Smooth muscle cell (in vitro differentiated cells): ENCODE results near the gene SLC30A9. TPM values are rescaled to one million over a fixed set of nuclear protein-coding genes. Genes with fewer than 3 reads are reported as not detected.

Source experiments
- DNase-seq: peaks from one replicate; lab custom pipeline; 2025; ENCODE audit not compliant: unreplicated experiment; lab: John Stamatoyannopoulos, UW
- H2AFZ ChIP-seq: fragments of 200-600 bp; sonication (generic); 2 replicates; pipeline ENCODE4 v1.6.0; 2016; ENCODE audit warnings: antibody characterized with exemption, low read depth, mild to moderate bottlenecking
- H3F3A ChIP-seq: fragments of 200-600 bp; sonication (generic); 2 replicates; pipeline ENCODE4 v1.6.0; 2017; ENCODE audit warnings: antibody characterized with exemption, low read depth
- H3K27ac ChIP-seq: fragments of 200-600 bp; sonication (generic); 2 replicates; pipeline ENCODE4 v1.5.1; 2016; ENCODE audit warnings: low read depth, mild to moderate bottlenecking
- H3K27me3 ChIP-seq: fragments of 200-600 bp; sonication (generic); 2 replicates; pipeline ENCODE4 v1.6.1; 2016; ENCODE audit warnings: low read depth, mild to moderate bottlenecking
- H3K36me3 ChIP-seq: fragments of 200-600 bp; sonication (generic); 2 replicates; pipeline ENCODE4 v1.5.1; 2016; ENCODE audit warnings: low read depth
- H3K4me1 ChIP-seq: fragments of 200-600 bp; sonication (generic); 2 replicates; pipeline ENCODE4 v1.5.1; 2016; ENCODE audit warnings: low read depth
- H3K4me2 ChIP-seq: fragments of 200-600 bp; sonication (generic); 2 replicates; pipeline ENCODE4 v1.6.0; 2016; ENCODE audit warnings: mild to moderate bottlenecking
- H3K4me3 ChIP-seq: fragments of 200-600 bp; sonication (generic); 2 replicates; pipeline ENCODE4 v1.5.1; 2016; ENCODE audit warnings: mild to moderate bottlenecking
- H3K79me2 ChIP-seq: fragments of 200-600 bp; sonication (generic); 2 replicates; pipeline ENCODE4 v1.6.0; 2016; ENCODE audit warnings: low read depth, mild to moderate bottlenecking
- H3K9ac ChIP-seq: fragments of 200-600 bp; sonication (generic); 2 replicates; pipeline ENCODE4 v1.6.0; 2016; ENCODE audit warnings: low read depth
- H3K9me3 ChIP-seq: fragments of 200-600 bp; sonication (generic); replicated peaks from 2 replicates; pipeline ENCODE4 v1.5.1; 2016; ENCODE audit warnings: low read depth
- H4K20me1 ChIP-seq: fragments of 200-600 bp; sonication (generic); 2 replicates; pipeline ENCODE4 v1.6.0; 2016; ENCODE audit warnings: low read depth
- WGBS: methylation state at CpG from one replicate; pipeline ENCODE4 v1.1.7; 2016; ENCODE audit warnings: low lambda C conversion rate; 5-methylcytosine and 5-hydroxymethylcytosine counted together
- polyA plus RNA-seq: library from polyadenylated mRNA; unstranded; fragments of >200 nt; fragmentation: Nextera tagmentation; extraction: Ambion mirVana; gene quantifications from 2 replicates; pipeline ENCODE4 v1.2.1, GENCODE V29; 2016
- total RNA-seq: library from RNA; depleted of rRNA; stranded (reverse); fragments of >200 nt; gene quantifications from 2 replicates; pipeline ENCODE4 v1.2.3, GENCODE V29; 2014
- TF ChIP-seq, protein P1 (sequence below): fragments of 200-600 bp; sonication (generic); IDR thresholded peaks from 2 replicates; pipeline ENCODE4 v1.5.1; 2017; ENCODE audit warnings: borderline replicate concordance, mild to moderate bottlenecking, antibody characterized with exemption; ENCODE audit not compliant: insufficient read depth, poor library complexity, severe bottlenecking

The SLC30A9 gene
- total and polyA plus RNA-seq, 2 experiments from 2014 or later: 41.3 to 73.1 TPM

DNA sequence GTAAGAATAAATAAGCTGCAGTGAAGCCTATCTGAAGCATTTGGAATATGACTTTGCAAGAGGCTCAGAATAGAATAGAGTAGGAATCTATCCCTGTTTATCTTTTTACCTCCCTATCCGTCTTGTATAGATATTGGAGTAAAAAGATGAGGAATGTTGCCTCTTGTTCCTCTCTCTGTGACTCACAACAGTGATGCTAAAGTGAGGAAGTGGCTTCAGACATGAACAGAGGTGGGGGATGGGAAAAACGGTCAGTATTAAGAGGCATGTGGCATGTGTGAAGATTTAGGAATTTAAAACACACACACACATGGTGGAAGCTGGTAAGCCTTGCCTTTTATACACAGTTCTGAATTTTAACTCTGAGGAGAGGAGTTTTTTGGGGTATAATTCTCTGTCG lies 12.6 kb upstream of the SLC30A9 start:
- no peaks in the 10 kb centered on the region for H3K36me3 ChIP-seq
- H3K4me3 ChIP-seq: no peak overlapping the region
- H4K20me1 ChIP-seq: no peaks in the 10 kb centered on the region
- H3K9me3 ChIP-seq: no peaks in the 10 kb centered on the region
- H3K9ac ChIP-seq: no peak overlapping the region
- TF ChIP-seq, protein P1, sequence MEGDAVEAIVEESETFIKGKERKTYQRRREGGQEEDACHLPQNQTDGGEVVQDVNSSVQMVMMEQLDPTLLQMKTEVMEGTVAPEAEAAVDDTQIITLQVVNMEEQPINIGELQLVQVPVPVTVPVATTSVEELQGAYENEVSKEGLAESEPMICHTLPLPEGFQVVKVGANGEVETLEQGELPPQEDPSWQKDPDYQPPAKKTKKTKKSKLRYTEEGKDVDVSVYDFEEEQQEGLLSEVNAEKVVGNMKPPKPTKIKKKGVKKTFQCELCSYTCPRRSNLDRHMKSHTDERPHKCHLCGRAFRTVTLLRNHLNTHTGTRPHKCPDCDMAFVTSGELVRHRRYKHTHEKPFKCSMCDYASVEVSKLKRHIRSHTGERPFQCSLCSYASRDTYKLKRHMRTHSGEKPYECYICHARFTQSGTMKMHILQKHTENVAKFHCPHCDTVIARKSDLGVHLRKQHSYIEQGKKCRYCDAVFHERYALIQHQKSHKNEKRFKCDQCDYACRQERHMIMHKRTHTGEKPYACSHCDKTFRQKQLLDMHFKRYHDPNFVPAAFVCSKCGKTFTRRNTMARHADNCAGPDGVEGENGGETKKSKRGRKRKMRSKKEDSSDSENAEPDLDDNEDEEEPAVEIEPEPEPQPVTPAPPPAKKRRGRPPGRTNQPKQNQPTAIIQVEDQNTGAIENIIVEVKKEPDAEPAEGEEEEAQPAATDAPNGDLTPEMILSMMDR: no peak
- no peaks in the 10 kb centered on the region for H3K4me1 ChIP-seq
- no peak for DNase-seq
- no peaks in the 10 kb centered on the region for H3K27me3 ChIP-seq
- H3K27ac ChIP-seq: no peak overlapping the region
- 61% methylated on average over 3 of the region's 3 CpGs for WGBS
- no peak overlapping the region for H3K4me2 ChIP-seq
- no peak overlapping the region for H2AFZ ChIP-seq
- H3F3A ChIP-seq: no peaks in the 10 kb centered on the region
- H3K79me2 ChIP-seq: no peaks in the 10 kb centered on the region

DNA sequence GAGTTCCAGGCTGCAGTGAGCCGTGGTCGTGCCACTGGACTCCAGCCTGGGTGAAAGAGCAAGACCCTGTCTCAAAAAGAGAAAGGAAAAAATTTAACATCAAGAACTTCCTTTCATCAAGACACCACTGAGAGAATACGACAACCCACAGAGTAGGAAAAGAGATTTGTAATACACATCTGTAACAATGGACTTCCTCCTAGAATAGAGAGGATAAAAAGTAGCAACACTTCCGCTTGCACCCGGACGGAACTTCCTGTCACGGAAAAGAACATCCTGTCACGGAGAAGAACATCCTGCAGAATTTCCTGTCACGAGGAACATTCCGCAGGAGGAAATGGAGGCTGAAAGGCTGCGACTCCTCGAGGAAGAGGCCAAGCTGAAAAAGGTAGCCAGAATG lies 8.9 kb upstream of the SLC30A9 start, which contains the start of gene DCAF4L1:
TSS of gene DCAF4L1 (plus strand) at position 301 of the 400 bp plus-strand sequence. CDS start at position 338, 37 bp downstream.
- H3K4me2 ChIP-seq: no peak within 1 kb of the TSS
- H3K79me2 ChIP-seq: no peaks in the 10 kb centered on the region
- H3K36me3 ChIP-seq: no peaks in the 10 kb centered on the region
- WGBS: 94% methylated on average over 12 of the region's 12 CpGs
- TF ChIP-seq, protein P1: no peak
- no peak for DNase-seq
- H3K27ac ChIP-seq: no peak within 1 kb of the TSS
- no peaks in the 10 kb centered on the region for H3F3A ChIP-seq
- no peak within 1 kb of the TSS for H2AFZ ChIP-seq
- no peak within 1 kb of the TSS for H3K9ac ChIP-seq
- H3K9me3 ChIP-seq: no peaks in the 10 kb centered on the region
- H3K27me3 ChIP-seq: no peaks in the 10 kb centered on the region
- H4K20me1 ChIP-seq: no peaks in the 10 kb centered on the region
- H3K4me1 ChIP-seq: no peaks in the 10 kb centered on the region
- no peak within 1 kb of the TSS for H3K4me3 ChIP-seq

DNA sequence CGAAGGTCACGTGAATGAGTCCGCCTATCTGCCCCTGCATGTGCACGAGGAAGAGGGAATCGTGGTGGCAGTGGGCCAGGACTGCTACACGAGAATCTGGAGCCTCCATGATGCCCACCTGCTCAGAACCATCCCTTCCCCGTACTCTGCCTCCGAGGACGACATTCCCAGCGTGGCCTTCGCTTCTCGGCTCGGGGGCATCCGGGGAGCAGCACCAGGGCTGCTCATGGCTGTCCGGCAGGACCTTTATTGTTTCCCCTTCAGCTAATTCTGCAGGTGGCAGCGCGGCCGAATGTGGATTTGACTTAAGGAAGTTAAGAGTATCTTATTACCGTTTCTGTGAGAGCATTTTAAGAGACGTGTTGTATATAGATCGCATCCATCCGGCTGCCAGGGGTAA lies 7.6 kb upstream of the SLC30A9 start:
- no peaks in the 10 kb centered on the region for H3K4me1 ChIP-seq
- H3K4me2 ChIP-seq: no peak overlapping the region
- H4K20me1 ChIP-seq: no peaks in the 10 kb centered on the region
- H3K79me2 ChIP-seq: no peaks in the 10 kb centered on the region
- H3K27ac ChIP-seq: no peak overlapping the region
- H3K27me3 ChIP-seq: no peaks in the 10 kb centered on the region
- H3K9ac ChIP-seq: no peak overlapping the region
- no peaks in the 10 kb centered on the region for H3K9me3 ChIP-seq
- H3F3A ChIP-seq: no peaks in the 10 kb centered on the region
- no peak overlapping the region for H3K4me3 ChIP-seq
- 96% methylated on average over 22 of the region's 22 CpGs for WGBS
- TF ChIP-seq, protein P1: no peak
- no peak overlapping the region for H2AFZ ChIP-seq
- DNase-seq: no peak
- no peaks in the 10 kb centered on the region for H3K36me3 ChIP-seq

DNA sequence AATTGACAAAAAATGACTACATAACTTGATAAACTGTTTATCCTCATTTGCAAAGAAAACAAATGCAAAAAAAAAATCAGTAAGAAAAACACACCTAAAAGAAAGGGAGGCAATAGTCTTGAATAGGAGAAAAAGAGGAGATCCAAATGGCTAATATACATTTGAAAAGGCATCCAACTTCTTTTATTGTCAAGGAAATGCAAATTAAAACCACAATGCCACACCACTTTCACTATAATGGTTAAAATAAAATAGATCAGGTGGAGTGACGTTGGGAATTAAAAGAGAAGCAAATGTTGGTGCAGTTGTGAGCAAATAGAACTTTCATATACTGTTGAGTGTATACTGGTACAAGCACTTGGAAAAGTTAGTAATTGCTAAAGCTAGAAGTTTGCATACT lies 5.2 kb upstream of the SLC30A9 start:
- H3K4me1 ChIP-seq: peaks cover 13% of the 10 kb centered on the region

More for the DNA sequence above, 5.2 kb upstream of the SLC30A9 start:
- Histone ChIP-seq H3K4me2 (no peak overlapping the region), H4K20me1 (no peaks in the 10 kb centered on the region), H3K9ac (no peak overlapping the region), H3F3A (no peaks in the 10 kb centered on the region), H3K36me3 (no peaks in the 10 kb centered on the region), H2AFZ (no peak overlapping the region), H3K4me3 (no peak overlapping the region), H3K27me3 (no peaks in the 10 kb centered on the region), H3K79me2 (peaks cover 5% of the 10 kb centered on the region), H3K9me3 (no peaks in the 10 kb centered on the region), H3K27ac (no peak overlapping the region)
- TF ChIP-seq, protein P1: no peak
- WGBS: 39% methylated on average over 1 of the region's 1 CpG
- no peak for DNase-seq
